Right atrium auricular region (tissue), 2 donors: ENCODE results near the gene TBC1D10A. TPM values are rescaled to one million over a fixed set of nuclear protein-coding genes. Genes with fewer than 3 reads are reported as not detected.
A peak's percentile ranks its signal among the peaks of the same experiment; 100 is the strongest.

Source experiments
- DNase-seq: peaks from one replicate; pipeline ENCODE4 v3.0.0-alpha.2; 2019; ENCODE audit warnings: low spot score
- H3K27ac ChIP-seq, 2 donors: fragments of 200-600 bp; sonication (generic); 1 replicate in 1 of 2; 2 replicates in 1 of 2; pipeline ENCODE4 v1.5.1; 2016 to 2019
- H3K27me3 ChIP-seq, 2 donors: fragments of 200-600 bp; sonication (generic); one replicate each; pipeline versions ENCODE4 v1.5.1 to v1.6.0; 2017 to 2019
- H3K36me3 ChIP-seq: fragments of 200-600 bp; sonication (generic); one replicate; pipeline ENCODE4 v1.5.1; 2016
- H3K4me1 ChIP-seq, 2 donors: fragments of 200-600 bp; sonication (generic); one replicate each; pipeline versions ENCODE4 v1.5.1 to v1.6.0; 2017 to 2019
- H3K4me3 ChIP-seq, 2 donors: fragments of 200-600 bp; sonication (generic); 1 replicate in 1 of 2; 2 replicates in 1 of 2; pipeline ENCODE4 v1.5.1; 2017 to 2019; ENCODE audit warnings: mild to moderate bottlenecking in 1 of 2, moderate library complexity in 1 of 2
- H3K9me3 ChIP-seq, 2 donors: fragments of 200-600 bp; sonication (generic); one replicate each; pipeline ENCODE4 v1.5.1; 2019
- total RNA-seq, 2 donors: library from RNA; depleted of rRNA; stranded (reverse); fragments of >200 nt; gene quantifications; one replicate each; pipeline ENCODE4 v1.1.0, GENCODE V29; 2016
- TF ChIP-seq, protein P1 (sequence below), 2 donors: fragments of 200-600 bp; sonication (generic); IDR thresholded peaks; one replicate each; pipeline ENCODE4 v1.5.1; 2019; ENCODE audit warnings: antibody characterized with exemption in 2 of 2

The TBC1D10A gene
- total RNA-seq, 2 donors from 2014 or later = 5.9 to 9.3 TPM

DNA sequence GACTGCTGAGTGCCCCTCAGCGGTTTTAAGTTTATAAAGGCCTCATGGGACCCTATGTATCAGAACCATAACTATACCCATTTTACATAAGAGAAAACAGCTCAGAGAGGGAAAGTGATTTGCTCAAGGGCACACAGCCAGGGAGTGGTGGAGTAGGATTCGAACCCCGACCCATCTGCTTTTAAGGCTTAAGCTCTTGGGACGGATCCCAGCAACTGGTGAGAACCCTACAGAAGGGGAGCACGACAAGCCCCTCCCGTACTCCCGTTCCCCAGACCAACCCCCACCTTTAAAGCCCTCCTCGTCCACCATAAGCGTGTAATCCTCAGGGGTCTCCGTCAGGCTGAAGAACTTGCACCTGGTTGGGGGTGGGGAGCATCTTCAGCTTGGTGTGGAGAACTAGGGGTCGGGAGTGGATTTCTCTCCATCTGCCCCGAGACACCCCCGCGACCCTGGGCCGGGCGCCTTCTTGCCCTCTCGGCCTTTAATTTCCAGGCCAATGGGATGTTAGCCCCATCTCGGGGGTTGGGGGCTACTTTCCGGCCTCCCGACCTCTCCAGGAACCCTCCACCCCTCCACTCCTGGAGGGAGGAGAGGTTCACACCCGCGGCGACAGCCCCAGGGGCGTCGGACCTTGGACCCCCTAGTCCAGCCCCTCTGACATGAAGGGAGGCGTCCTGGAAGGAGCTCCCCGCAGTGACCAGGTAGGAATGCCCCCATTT is 38.2 kb downstream of the TBC1D10A start:
- TF ChIP-seq, protein P1, sequence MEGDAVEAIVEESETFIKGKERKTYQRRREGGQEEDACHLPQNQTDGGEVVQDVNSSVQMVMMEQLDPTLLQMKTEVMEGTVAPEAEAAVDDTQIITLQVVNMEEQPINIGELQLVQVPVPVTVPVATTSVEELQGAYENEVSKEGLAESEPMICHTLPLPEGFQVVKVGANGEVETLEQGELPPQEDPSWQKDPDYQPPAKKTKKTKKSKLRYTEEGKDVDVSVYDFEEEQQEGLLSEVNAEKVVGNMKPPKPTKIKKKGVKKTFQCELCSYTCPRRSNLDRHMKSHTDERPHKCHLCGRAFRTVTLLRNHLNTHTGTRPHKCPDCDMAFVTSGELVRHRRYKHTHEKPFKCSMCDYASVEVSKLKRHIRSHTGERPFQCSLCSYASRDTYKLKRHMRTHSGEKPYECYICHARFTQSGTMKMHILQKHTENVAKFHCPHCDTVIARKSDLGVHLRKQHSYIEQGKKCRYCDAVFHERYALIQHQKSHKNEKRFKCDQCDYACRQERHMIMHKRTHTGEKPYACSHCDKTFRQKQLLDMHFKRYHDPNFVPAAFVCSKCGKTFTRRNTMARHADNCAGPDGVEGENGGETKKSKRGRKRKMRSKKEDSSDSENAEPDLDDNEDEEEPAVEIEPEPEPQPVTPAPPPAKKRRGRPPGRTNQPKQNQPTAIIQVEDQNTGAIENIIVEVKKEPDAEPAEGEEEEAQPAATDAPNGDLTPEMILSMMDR (IDR thresholded peaks at IDR 0.05) = no peak
- H3K9me3 ChIP-seq = no peaks in the 10 kb centered on the region
- peaks cover 0 to 50% of the 10 kb centered on the region in 2 donors for H3K4me1 ChIP-seq
- peak overlapping the region; percentile 94 to 98 for H3K4me3 ChIP-seq
- DNase-seq = no peak
- peaks cover 18% of the 10 kb centered on the region for H3K36me3 ChIP-seq
- peak overlapping the region; percentile 93 to 95 for H3K27ac ChIP-seq
- no peaks in the 10 kb centered on the region for H3K27me3 ChIP-seq

DNA sequence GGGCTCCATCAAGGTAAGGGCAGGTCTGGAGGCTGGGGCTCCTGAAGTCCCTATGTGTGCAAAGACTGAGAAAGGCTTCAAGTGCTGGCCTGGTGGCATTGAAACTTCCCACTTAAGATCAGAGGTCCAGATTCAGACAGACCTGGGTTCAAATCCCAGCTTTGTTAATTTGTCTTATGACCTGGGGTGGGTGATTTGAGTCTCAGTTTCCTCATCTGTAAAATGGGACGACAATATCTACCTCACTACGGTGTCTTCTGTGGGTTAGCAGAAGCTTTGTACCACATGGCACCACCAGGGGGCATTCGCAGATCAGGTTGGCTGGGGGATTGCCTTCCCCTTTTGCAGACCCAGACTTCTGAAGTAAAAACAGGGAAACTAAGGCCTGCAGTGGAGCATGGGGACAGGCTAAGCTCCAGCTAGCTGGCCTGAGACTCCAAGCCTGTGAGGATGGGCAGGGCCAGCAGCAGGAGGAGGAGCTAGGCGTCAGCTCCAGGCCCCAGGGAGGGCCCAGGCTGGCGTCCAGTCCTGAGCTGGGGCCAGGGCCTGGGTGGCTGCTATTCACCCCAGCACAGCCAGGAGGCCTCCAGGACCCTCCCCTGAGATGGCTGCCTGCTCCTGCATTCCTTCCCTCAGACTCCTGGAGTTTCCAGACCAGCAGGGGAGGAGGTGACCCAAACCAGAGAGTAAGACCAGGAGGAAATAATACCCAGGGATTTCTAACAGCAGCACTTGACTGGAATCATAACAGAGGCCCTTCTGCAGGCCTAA is 38.9 kb downstream of the TBC1D10A start:
- peaks cover 11% of the 10 kb centered on the region for H3K36me3 ChIP-seq
- peak overlapping the region; percentile 94 to 98 for H3K4me3 ChIP-seq
- H3K4me1 ChIP-seq = peaks cover 0 to 50% of the 10 kb centered on the region in 2 donors
- peak overlapping the region; percentile 93 to 95 for H3K27ac ChIP-seq
- TF ChIP-seq, protein P1 (IDR thresholded peaks at IDR 0.05) = peak; percentile 44 to 80
- DNase-seq = peak; percentile 92
- no peaks in the 10 kb centered on the region for H3K27me3 ChIP-seq
- H3K9me3 ChIP-seq = no peaks in the 10 kb centered on the region

DNA sequence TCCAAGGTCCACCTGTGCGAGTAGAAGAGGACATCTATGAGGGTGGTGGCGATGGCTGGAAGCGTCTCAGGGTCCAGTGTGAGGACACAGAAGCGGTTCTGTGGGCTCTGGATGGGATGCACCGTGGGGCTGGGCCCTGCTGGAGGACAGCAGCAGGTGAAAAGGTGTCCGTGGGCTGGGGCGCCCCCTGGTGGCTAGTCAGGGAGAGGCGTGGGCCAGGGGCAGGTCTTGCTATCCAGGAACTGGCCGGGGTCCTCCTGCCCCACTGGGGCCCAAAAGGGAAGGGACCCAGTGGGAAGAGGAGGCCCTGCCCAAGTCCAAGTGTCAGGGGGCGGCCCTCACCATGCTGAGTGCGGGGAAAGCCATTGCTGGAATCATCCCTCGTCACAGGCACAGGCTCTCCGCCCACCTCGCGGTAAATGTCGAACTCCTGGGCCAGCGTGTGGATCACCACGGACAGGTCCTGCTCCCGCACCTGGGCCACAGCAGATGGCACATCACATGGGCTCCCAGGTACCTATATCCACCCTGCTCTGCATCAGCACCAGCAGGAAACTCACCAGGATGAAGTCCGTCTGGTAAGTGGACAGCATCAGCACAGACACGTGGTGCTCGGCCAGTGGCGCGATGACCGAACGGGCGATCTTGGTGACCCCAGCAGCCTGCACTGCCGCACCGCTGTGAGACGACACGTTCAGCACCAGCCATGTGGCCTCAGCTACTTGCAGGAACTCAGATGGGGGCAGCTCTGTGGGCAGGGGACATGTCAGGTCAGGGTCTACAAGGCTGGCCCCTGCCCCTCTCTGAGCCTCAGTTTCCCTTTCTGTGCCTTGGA is 39.7 kb downstream of the TBC1D10A start:
- Histone ChIP-seq H3K4me1 (peaks cover 0 to 43% of the 10 kb centered on the region in 2 donors), H3K27me3 (no peaks in the 10 kb centered on the region), H3K27ac (no peak overlapping the region), H3K9me3 (no peaks in the 10 kb centered on the region), H3K4me3 (no peak overlapping the region), H3K36me3 (peaks cover 4% of the 10 kb centered on the region)
- no peak for DNase-seq
- TF ChIP-seq, protein P1 (IDR thresholded peaks at IDR 0.05) = peak; percentile 77 to 88

DNA sequence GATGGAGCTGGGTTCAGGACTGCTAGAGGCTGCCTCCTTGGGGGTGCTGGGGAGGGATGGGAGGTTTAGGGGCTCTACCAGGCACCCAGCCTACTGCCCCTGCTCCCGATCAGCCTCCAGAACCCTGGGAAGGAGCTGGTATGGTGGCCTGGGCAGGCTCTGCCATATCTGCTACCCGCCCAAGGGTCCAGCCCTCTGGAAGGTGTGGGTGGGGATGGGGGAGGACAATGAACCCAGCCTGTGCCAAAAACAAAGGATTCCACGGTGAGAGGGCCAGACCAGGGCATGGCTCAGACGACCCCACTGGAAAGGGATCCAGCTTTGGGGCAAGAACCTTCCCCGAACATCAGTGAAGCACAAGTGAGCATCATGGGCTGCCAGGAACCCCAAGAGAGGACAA is 40.4 kb downstream of the TBC1D10A start:
- no peak overlapping the region for H3K4me3 ChIP-seq
- peaks cover 0 to 36% of the 10 kb centered on the region in 2 donors for H3K4me1 ChIP-seq
- DNase-seq = no peak
- TF ChIP-seq, protein P1 (IDR thresholded peaks at IDR 0.05) = no peak
- H3K36me3 ChIP-seq = no peaks in the 10 kb centered on the region
- no peak overlapping the region for H3K27ac ChIP-seq
- H3K27me3 ChIP-seq = no peaks in the 10 kb centered on the region
- no peaks in the 10 kb centered on the region for H3K9me3 ChIP-seq

DNA sequence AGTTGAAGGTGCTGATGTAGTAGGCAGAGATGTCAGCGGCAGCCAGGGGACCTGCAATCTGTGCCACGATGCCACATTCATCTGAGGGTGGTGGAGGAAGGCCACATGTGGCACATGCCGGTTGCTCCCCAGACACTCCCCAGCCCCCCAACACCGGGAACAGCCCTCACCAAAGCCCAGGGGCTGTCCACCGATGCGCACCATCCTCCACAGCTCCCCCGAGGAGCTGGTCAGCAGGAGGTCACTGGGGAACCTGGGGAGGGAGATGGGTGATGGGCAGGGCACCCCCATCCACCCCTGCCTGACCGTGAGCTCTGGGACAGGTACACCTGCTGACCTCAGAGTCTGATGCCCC is 40.9 kb downstream of the TBC1D10A start:
- Histone ChIP-seq H3K4me1 (peaks cover 0 to 31% of the 10 kb centered on the region in 2 donors), H3K9me3 (no peaks in the 10 kb centered on the region), H3K36me3 (no peaks in the 10 kb centered on the region), H3K27me3 (no peaks in the 10 kb centered on the region), H3K4me3 (no peak overlapping the region), H3K27ac (no peak overlapping the region)
- no peak for DNase-seq
- TF ChIP-seq, protein P1 (IDR thresholded peaks at IDR 0.05) = no peak
